Measurements from ENCODE around the gene PHTF2. TPM values are rescaled to one million over a fixed set of nuclear protein-coding genes. Genes with fewer than 3 reads are reported as not detected.

The PHTF2 gene
- total RNA-seq: 10 to 100 TPM; 14.2 to 26.2 (median 17.2) TPM

DNA sequence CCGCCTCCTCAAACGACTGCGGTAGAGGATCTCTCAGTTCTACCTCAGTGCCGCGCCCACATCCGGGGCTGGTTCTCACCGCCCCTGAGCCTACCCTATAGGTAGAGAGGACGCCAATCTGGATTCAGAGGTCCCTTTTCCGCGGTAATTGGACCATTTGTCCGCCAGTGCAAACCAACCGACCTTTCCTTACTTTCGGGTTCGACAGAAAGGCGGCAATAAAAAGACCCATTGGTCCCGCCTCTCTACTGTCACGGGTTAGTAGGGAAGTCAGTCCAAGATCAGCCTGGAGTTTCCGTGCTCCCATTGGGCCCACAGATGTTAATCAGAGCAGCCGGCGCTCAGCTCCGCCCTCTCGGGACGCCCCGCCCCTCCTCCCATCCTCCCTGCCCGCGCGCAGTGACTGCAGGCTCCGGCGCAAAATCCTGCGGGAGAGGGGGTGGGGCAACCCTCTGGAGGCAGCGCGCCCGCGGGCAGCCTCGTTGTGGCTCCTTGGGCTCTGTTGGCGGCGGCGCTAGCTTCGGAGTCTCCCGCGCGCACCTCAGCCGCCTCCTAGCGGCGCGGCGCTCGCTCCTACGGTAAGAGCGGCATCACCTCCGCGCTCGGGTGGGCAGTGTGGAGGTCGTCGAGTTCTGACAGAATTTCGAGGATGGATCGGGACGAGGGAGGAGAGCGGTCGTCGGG lies at the start of gene PHTF2, which contains the start of gene TMEM60:
Gene PHTF2, plus strand, starts transcription at position 380 of the 684 bp plus-strand sequence.
Gene TMEM60, minus strand, starts transcription at position 41 of the 684 bp plus-strand sequence. CDS start 4,061 bp downstream, outside the sequence.
- intact Hi-C loops (cut with DNase I): loop anchor here (10.0 kb wide), 1 partner anchor 264 kb away; the partner anchor contains the start of gene PTPN12
- Histone ChIP-seq H3K9me3 (no peaks in the 10 kb centered on the region), H3K4me1 (peaks cover 37 to 48% (median 42%) of the 10 kb centered on the region in 4 donors), H3K4me3 (peak within 1 kb of the TSS; percentile 86 to 99 (median 94)), H3K27me3 (no peaks in the 10 kb centered on the region), H3K27ac (replicated peaks in 1 of 4) (peak within 1 kb of the TSS; percentile 86 to 94 (median 91)), H3K36me3 (peaks cover 0 to 12% (median 4%) of the 10 kb centered on the region in 4 donors)
- peak; percentile 99 for DNase-seq (ENCODE audit: extremely low spot score)
- TF ChIP-seq POLR2A (IDR thresholded peaks at IDR 0.05; ENCODE audit: low read depth) (peak; percentile 68), EP300 (IDR thresholded peaks at IDR 0.05) (no peak), POLR2AphosphoS5 (IDR thresholded peaks at IDR 0.05) (peak; percentile 91 to 92)
- TF ChIP-seq, protein P1, sequence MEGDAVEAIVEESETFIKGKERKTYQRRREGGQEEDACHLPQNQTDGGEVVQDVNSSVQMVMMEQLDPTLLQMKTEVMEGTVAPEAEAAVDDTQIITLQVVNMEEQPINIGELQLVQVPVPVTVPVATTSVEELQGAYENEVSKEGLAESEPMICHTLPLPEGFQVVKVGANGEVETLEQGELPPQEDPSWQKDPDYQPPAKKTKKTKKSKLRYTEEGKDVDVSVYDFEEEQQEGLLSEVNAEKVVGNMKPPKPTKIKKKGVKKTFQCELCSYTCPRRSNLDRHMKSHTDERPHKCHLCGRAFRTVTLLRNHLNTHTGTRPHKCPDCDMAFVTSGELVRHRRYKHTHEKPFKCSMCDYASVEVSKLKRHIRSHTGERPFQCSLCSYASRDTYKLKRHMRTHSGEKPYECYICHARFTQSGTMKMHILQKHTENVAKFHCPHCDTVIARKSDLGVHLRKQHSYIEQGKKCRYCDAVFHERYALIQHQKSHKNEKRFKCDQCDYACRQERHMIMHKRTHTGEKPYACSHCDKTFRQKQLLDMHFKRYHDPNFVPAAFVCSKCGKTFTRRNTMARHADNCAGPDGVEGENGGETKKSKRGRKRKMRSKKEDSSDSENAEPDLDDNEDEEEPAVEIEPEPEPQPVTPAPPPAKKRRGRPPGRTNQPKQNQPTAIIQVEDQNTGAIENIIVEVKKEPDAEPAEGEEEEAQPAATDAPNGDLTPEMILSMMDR (IDR thresholded peaks at IDR 0.05): peak; percentile 38 to 58 (median 54)
- 0% methylated on average over 16 of the region's 61 CpGs for WGBS

DNA sequence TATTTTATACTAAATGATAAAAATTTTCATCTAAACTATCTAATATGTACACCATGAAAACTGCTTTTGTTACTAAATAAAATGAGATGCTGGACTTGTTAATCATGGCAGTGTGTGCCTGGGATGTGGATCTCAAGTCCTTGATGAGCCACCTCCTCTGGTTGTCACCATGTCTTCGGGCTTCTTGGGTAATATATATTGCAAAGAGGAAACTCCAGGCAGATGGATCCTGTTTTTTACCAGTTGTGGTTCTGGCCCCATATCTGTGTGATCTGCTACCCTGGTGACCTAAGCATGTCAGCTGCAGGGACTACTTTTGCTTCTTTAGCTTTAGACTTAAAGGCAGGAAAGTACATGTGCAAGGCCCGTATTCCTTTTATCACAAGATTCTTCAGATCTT lies 46.6 kb upstream of the PHTF2 start:
- H3K9me3 ChIP-seq: no peaks in the 10 kb centered on the region
- peaks cover 0 to 55% (median 28%) of the 10 kb centered on the region in 4 donors for H3K4me1 ChIP-seq
- TF ChIP-seq POLR2A (IDR thresholded peaks at IDR 0.05; ENCODE audit: low read depth): no peak
- TF ChIP-seq, protein P1 (IDR thresholded peaks at IDR 0.05): no peak
- TF ChIP-seq POLR2AphosphoS5 (IDR thresholded peaks at IDR 0.05): no peak
- TF ChIP-seq EP300 (IDR thresholded peaks at IDR 0.05): no peak
- no peak overlapping the region for H3K4me3 ChIP-seq
- no peak for DNase-seq (ENCODE audit: extremely low spot score)
- no peaks in the 10 kb centered on the region for H3K27me3 ChIP-seq
- peaks cover 0 to 19% (median 1%) of the 10 kb centered on the region in 4 donors for H3K36me3 ChIP-seq
- no peak overlapping the region for H3K27ac ChIP-seq (replicated peaks in 1 of 4)
- WGBS: 63% methylated on average over 2 of the region's 2 CpGs
- intact Hi-C loops (cut with DNase I): no loop called here

DNA sequence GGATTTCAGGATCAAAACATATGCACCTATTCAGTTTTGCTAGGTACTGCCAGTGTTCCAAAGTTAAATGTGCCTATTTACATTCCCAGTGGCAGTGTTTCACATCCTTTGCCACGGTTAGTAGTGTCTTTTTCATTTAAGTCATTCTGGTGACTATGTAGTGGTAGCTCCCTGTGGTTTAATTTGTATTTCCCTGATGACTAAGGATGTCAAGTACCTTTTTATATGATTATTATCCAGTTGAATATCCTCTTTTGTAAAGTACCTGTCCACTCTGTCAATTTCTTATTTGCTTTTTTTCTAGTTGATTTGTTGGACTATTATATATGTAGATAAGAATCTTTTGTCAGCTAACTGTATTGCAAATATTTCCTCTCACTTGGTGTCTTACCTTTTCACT lies 45.4 kb upstream of the PHTF2 start:
- Histone ChIP-seq H3K4me1 (peaks cover 0 to 53% (median 28%) of the 10 kb centered on the region in 4 donors), H3K27me3 (no peaks in the 10 kb centered on the region), H3K4me3 (no peak overlapping the region), H3K27ac (replicated peaks in 1 of 4) (no peak overlapping the region), H3K36me3 (peaks cover 0 to 19% (median 1%) of the 10 kb centered on the region in 4 donors), H3K9me3 (no peaks in the 10 kb centered on the region)
- WGBS: 46% methylated on average over 1 of the region's 1 CpG
- intact Hi-C loops (cut with DNase I): no loop called here
- TF ChIP-seq POLR2A (IDR thresholded peaks at IDR 0.05; ENCODE audit: low read depth) (no peak), POLR2AphosphoS5 (IDR thresholded peaks at IDR 0.05) (no peak), EP300 (IDR thresholded peaks at IDR 0.05) (no peak)
- TF ChIP-seq, protein P1 (IDR thresholded peaks at IDR 0.05): no peak
- DNase-seq (ENCODE audit: extremely low spot score): no peak

DNA sequence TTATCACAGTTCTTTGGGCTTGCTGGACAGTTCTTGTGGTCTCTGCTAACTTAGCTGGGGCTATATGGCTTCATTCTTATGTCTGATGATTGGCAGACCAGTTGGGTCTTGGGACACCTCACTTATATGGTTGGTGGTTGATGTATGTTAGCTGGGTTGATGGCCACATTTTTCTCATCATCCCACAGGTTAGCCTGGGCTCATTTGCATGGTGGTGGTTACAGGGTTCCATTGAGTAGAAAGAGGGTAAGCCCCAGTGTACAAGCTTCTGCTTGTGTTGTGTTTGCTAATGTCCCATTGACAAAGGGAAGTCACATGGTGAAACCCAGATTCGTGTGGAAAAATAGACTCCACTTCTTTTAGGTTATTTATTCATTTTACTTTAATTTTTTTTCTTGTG lies 41.0 kb upstream of the PHTF2 start:
- Histone ChIP-seq H3K4me3 (no peak overlapping the region), H3K36me3 (no peaks in the 10 kb centered on the region), H3K9me3 (no peaks in the 10 kb centered on the region), H3K4me1 (peaks cover 9 to 61% (median 52%) of the 10 kb centered on the region in 4 donors), H3K27ac (replicated peaks in 1 of 4) (no peak overlapping the region), H3K27me3 (no peaks in the 10 kb centered on the region)
- 24% methylated on average over 1 of the region's 1 CpG for WGBS
- TF ChIP-seq POLR2A (IDR thresholded peaks at IDR 0.05; ENCODE audit: low read depth): no peak
- no peak for TF ChIP-seq POLR2AphosphoS5 (IDR thresholded peaks at IDR 0.05)
- no peak for TF ChIP-seq EP300 (IDR thresholded peaks at IDR 0.05)
- TF ChIP-seq, protein P1 (IDR thresholded peaks at IDR 0.05): no peak
- DNase-seq (ENCODE audit: extremely low spot score): no peak
- intact Hi-C loops (cut with DNase I): loop anchor here (5.0 kb wide), 1 partner anchor 60 kb away; the partner anchor contains the start of gene RSBN1L
